Measurements from ENCODE around the gene FOLR2. TPM values are rescaled to one million over a fixed set of nuclear protein-coding genes. Genes with fewer than 3 reads are reported as not detected.

Gene FOLR2
- total and polyA plus RNA-seq, 2 experiments from 2014 or later, result not detected

- TF ChIP-seq ZNF114 (CRISPR knock-in tag; IDR thresholded peaks at IDR 0.05), result no peak
- TF ChIP-seq ZNF462 (CRISPR knock-in tag; IDR thresholded peaks at IDR 0.05), result no peak
- TF ChIP-seq EZH2 (IDR thresholded peaks at IDR 0.05; ENCODE audit: low read depth, unreplicated experiment), result no peak
- TF ChIP-seq EZH2phosphoT487 (IDR thresholded peaks at IDR 0.05; ENCODE audit: unreplicated experiment), result no peak
- TF ChIP-seq POLR2AphosphoS5 (IDR thresholded peaks at IDR 0.05; ENCODE audit: low read depth), result no peak
- TF ChIP-seq ZNF331 (CRISPR knock-in tag; IDR thresholded peaks at IDR 0.05; ENCODE audit: low read depth), result no peak
- no peak for TF ChIP-seq NANOG (IDR thresholded peaks at IDR 0.05; ENCODE audit: borderline replicate concordance)
- no peak for TF ChIP-seq STAT1 (IDR thresholded peaks at IDR 0.05; ENCODE audit: unreplicated experiment)
- Histone ChIP-seq H2AFZ (no peak overlapping the region), H4K20me1 (replicated peaks; ENCODE audit: insufficient read depth) (no peaks in the 10 kb centered on the region; the same call in 1 of the 2 replicates), H3K9me2 (ENCODE audit: insufficient read depth) (no peaks in the 10 kb centered on the region), H3K27me3 (ENCODE audit: insufficient read depth) (no peaks in the 10 kb centered on the region), H3K79me2 (replicated peaks; ENCODE audit: insufficient read depth) (no peaks in the 10 kb centered on the region), H3K4me3 (no peak overlapping the region), H3K36me3 (ENCODE audit: insufficient read depth) (no peaks in the 10 kb centered on the region; the same call in 1 of the 2 replicates), H3K4me2 (no peak overlapping the region), H3F3A (replicated peaks; ENCODE audit: low read depth) (no peaks in the 10 kb centered on the region), H3K27ac (ENCODE audit: low read depth) (no peak overlapping the region), H3K4me1 (ENCODE audit: insufficient read depth) (peaks cover 2% of the 10 kb centered on the region)
- no peak overlapping the region for H3K4me3 Mint-ChIP-seq
- peaks cover 77% of the 10 kb centered on the region for H3K36me3 Mint-ChIP-seq (ENCODE audit: low read depth)
- H3K9me3 Mint-ChIP-seq, result no peaks in the 10 kb centered on the region
- DNase-seq (ENCODE audit: low spot score), result no peak
- H3K27ac Mint-ChIP-seq, result no peak overlapping the region
- no peak for ATAC-seq
- H3K4me1 Mint-ChIP-seq, result peaks cover 4% of the 10 kb centered on the region; the same call in 2 of the 3 replicates
- peaks cover 13% of the 10 kb centered on the region for H3K27me3 Mint-ChIP-seq (ENCODE audit: insufficient read depth, low read depth, poor library complexity)
Measured at GRCh38 chr11:72232260-72233055, 15.9 kb downstream of the FOLR2 start.

Measured in GM23338 (cell line).